Heart left ventricle (tissue), 13 donors: ENCODE measurements around the gene TGFBR2.

Experiments used
- CTCF ChIP-seq, 12 donors: fragments of 200-600 bp; sonication (generic) in 4 of 12; IDR thresholded peaks; one replicate each; pipeline versions ENCODE4 v1.5.0 to v1.8.0; 2018 to 2022; ENCODE audit warnings: antibody characterized with exemption in 12 of 12, mild to moderate bottlenecking in 5 of 12
- POLR2A ChIP-seq, 2 donors: fragments of 450-650 bp; IDR thresholded peaks; one replicate each; pipeline ENCODE4 v1.6.1; 2017; ENCODE audit warnings: antibody characterized with exemption in 2 of 2, mild to moderate bottlenecking in 2 of 2, moderate library complexity in 2 of 2
- donor health status: ischemic (EF 13 %, LVEDD 7.1; RV severe dilation, severe dysfunction).
- donor health status: DM: no; HTN: yes; CAD: no.
- donor health status: DM: no; HTN: no; CAD: no.
- donor health status: ischemic (EF 25% LVEDD 6.9; RV normal size, moderate dysfunction).
- donor health status: ischemic (EF 25% LVEDD 5.7; RV mildly dilated, moderate dysfunction).
- donor health status: ischemic (EF 35%, LVEDD 5.7; RV mildly dilated, moderate dysfunction).
- donor health status: nonischemic (EF 11% LVEDD 7.7; RV severe dilation, severe dysfunction).
- donor health status: DM: yes; HTN: yes; CAD: no.
- donor health status: PGD.
- donor health status: ischemic (EF 29% LVEDD 5.4; RV normal size, mild dysfunction).
- donor health status: nonischemic (EF 23%, LVEDD 6.1; RV moderate dilation, normal function).

- no peak for TF ChIP-seq CTCF (IDR thresholded peaks at IDR 0.05)
- TF ChIP-seq POLR2A (IDR thresholded peaks at IDR 0.05) = no peak
Measured at GRCh38 chr3:30610702-30611368, 4.4 kb downstream of the TGFBR2 start.
